T-helper 2 cell (primary cell): ENCODE measurements around the gene MCL1.
"Not testable (repeated sequence)": the region's sequence is repeated elsewhere in the genome, so short reads cannot be mapped to it uniquely, and the experiment has no call there.

Experiments used
- DNase-seq, 5 experiments: peaks; one replicate each; pipeline versions ENCODE4 v3.0.0 to v3.0.0-alpha.2; 2012 to 2022

Gene MCL1

GRCh38 chr1:150568594-150568966, 10.8 kb downstream of the MCL1 start:
- peak in 1 of 5 experiments; percentile 48 for DNase-seq

GRCh38 chr1:150567717-150568593, 11.5 kb downstream of the MCL1 start:
- DNase-seq, result peak in 1 of 5 experiments; percentile 74

GRCh38 chr1:150567341-150567716, 12.1 kb downstream of the MCL1 start:
- peak in 3 of 5 experiments; percentile 36 to 97 (median 71) for DNase-seq

GRCh38 chr1:150566589-150567340, 12.6 kb downstream of the MCL1 start:
- peak in 1 of 5 experiments; percentile 40 for DNase-seq

GRCh38 chr1:150565240-150565991, 14.0 kb downstream of the MCL1 start:
- DNase-seq, result not testable (repeated sequence)

GRCh38 chr1:150564051-150564991, 15.1 kb downstream of the MCL1 start:
- peak in 2 of 5 experiments; percentile 18 to 64 for DNase-seq

- DNase-seq, result peak in 3 of 5 experiments; percentile 36 to 89 (median 83)
Measured at GRCh38 chr1:150563340-150564038, 15.9 kb downstream of the MCL1 start.

GRCh38 chr1:150562446-150563339, 16.7 kb downstream of the MCL1 start:
- peak in 4 of 5 experiments; percentile 44 to 91 (median 56) for DNase-seq

GRCh38 chr1:150561974-150562445, 17.4 kb downstream of the MCL1 start:
- DNase-seq, result peak; percentile 56 to 94 (median 76)

- peak in 4 of 5 experiments; percentile 38 to 81 (median 50) for DNase-seq
Measured at GRCh38 chr1:150561254-150561973, 18.0 kb downstream of the MCL1 start.

- peak; percentile 46 to 82 (median 63) for DNase-seq
Measured at GRCh38 chr1:150560576-150561253, 18.7 kb downstream of the MCL1 start.

- peak; percentile 32 to 74 (median 58) for DNase-seq
Measured at GRCh38 chr1:150560011-150560438, 19.4 kb downstream of the MCL1 start.

- DNase-seq, result no peak
Measured at GRCh38 chr1:150559656-150560010, 19.8 kb downstream of the MCL1 start.

GRCh38 chr1:150558761-150559655, 20.4 kb downstream of the MCL1 start:
- no peak for DNase-seq

- DNase-seq, result no peak
Measured at GRCh38 chr1:150558303-150558704, 21.1 kb downstream of the MCL1 start.

- DNase-seq, result no peak
Measured at GRCh38 chr1:150557813-150558212, 21.6 kb downstream of the MCL1 start.

GRCh38 chr1:150557065-150557600, 22.3 kb downstream of the MCL1 start:
- no peak for DNase-seq
